Bronchial epithelial cell (primary cell): Measurements from ENCODE around the gene NDUFA5. TPM values are rescaled to one million over a fixed set of nuclear protein-coding genes. Genes with fewer than 3 reads are reported as not detected.

ENCODE experiments used
- DNase-seq: peaks from one replicate; pipeline ENCODE4 v3.0.0-alpha.2; 2010; ENCODE audit warnings: low read depth
- FAIRE-seq: peaks from 2 replicates; lab custom pipeline; 2011; peaks lifted over from hg19 to GRCh38; lab: Jason Lieb, UNC
- H3K27me3 ChIP-seq: 2 replicates; pipeline ENCODE4 v1.5.1; 2011; ENCODE audit warnings: low read length; ENCODE audit not compliant: control insufficient read depth, insufficient read depth
- H3K36me3 ChIP-seq: 2 replicates; pipeline ENCODE4 v1.5.1; 2011; ENCODE audit warnings: low read length; ENCODE audit not compliant: control insufficient read depth, insufficient read depth
- H3K4me3 ChIP-seq: 2 replicates; pipeline ENCODE4 v1.5.1; 2011; ENCODE audit warnings: mild to moderate bottlenecking, low read depth, low read length, control low read depth
- total RNA-seq: library from RNA; depleted of rRNA; stranded (reverse); fragments of >200 nt; gene quantifications from 2 replicates; pipeline ENCODE4 v1.2.1, GENCODE V29; 2014
- TF ChIP-seq, protein P1 (sequence below): IDR thresholded peaks from 2 replicates; pipeline ENCODE4 v1.5.1; 2011; ENCODE audit warnings: mild to moderate bottlenecking, moderate library complexity, low read length, control low read depth, inconsistent platforms; ENCODE audit not compliant: insufficient read depth, severe bottlenecking

Gene NDUFA5
- total RNA-seq, 1 donor from 2014 or later, result 27.9 TPM

DNA sequence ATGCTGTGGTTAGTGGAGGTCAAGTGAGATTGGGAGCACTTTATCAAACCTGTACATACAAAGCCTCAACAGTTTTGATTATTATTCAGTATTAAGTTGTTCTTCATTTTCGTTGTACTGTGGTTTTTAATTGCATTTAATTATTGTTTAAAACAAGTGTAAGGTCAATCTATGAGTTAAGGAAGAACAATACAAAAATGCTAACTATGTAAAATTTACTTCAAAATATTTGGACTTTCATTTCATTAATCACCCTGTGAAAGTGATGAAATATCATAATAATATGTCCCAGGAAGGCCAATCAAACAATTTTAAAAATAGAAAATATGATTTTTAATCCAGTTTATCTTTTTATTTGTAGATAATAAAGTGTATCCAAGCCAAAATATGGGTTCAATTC lies 13.6 kb upstream of the NDUFA5 start:
- Histone ChIP-seq H3K4me3 (no peak overlapping the region), H3K36me3 (no peaks in the 10 kb centered on the region), H3K27me3 (no peaks in the 10 kb centered on the region)
- FAIRE-seq, result no peak
- no peak for DNase-seq
- TF ChIP-seq, protein P1, sequence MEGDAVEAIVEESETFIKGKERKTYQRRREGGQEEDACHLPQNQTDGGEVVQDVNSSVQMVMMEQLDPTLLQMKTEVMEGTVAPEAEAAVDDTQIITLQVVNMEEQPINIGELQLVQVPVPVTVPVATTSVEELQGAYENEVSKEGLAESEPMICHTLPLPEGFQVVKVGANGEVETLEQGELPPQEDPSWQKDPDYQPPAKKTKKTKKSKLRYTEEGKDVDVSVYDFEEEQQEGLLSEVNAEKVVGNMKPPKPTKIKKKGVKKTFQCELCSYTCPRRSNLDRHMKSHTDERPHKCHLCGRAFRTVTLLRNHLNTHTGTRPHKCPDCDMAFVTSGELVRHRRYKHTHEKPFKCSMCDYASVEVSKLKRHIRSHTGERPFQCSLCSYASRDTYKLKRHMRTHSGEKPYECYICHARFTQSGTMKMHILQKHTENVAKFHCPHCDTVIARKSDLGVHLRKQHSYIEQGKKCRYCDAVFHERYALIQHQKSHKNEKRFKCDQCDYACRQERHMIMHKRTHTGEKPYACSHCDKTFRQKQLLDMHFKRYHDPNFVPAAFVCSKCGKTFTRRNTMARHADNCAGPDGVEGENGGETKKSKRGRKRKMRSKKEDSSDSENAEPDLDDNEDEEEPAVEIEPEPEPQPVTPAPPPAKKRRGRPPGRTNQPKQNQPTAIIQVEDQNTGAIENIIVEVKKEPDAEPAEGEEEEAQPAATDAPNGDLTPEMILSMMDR, result no peak

DNA sequence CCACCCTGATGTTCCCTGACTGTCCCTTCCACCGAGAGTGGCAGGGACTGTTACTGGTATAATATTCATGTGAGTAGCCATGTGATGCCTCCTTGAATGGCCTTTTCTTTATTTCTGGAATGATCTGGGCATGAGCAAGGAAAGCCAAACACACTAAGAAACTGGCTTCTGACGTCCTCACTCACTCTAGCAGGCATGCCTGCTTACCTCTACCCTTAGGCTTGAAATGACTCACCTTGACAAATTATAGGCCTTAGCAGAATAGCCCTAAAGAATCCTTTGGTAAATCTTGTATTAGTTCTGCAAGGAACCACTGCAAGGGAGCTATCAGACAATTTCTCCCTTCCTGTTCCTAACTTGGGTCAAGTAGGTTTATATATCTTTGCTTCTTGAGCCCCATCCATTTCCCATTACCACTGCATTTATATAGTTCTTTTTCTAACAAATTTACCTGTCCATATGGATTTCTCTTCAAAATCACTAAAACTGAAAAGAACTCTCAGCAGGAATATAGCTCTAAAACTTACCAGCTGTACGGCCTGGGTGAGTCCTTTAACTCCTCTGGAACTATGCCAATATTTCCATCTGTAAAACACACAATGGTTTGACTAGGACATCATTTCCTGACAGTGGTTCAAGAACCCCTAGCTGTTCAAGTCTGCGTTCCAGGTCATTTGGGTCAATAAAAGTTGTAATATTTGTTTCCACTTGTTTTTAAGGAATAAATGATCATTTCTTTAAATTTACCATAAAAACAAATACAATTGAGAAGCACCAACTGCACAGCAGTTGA lies 13.0 kb upstream of the NDUFA5 start:
- peak; percentile 52 for FAIRE-seq
- no peaks in the 10 kb centered on the region for H3K36me3 ChIP-seq
- H3K27me3 ChIP-seq, result no peaks in the 10 kb centered on the region
- peak; percentile 85 for DNase-seq
- TF ChIP-seq, protein P1, result no peak
- no peak overlapping the region for H3K4me3 ChIP-seq

DNA sequence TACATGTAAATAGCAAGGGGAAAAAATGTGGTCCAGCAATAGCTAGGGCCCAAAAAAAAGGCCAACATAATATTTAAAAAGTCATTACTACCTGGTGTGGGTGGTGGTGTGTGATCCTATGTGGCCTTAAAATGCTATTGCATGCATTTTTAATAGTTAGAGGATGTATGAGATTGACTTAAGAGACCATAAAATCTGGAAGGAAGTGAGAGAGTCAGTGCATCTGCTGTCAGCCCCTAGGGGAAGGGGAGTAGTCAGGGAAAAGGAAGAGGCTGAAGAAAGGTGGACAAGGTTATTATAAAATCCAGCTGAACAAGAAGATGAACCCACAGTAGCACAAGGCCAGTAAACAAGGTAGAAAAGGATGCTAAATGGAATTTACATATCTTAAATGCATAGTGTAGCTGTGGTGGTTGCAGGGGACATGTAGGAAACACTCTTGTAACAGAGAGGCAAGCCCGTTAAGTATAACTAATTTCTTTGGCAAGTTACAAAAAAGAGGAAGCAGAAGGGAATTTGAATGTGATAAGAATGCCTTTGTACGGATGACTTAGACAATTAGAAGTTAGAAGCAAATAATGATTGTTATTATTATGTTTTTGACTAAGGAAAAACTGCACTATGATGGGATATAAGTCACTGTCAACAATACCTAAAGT lies 11.9 kb upstream of the NDUFA5 start:
- TF ChIP-seq, protein P1, result no peak
- Histone ChIP-seq H3K4me3 (no peak overlapping the region), H3K36me3 (no peaks in the 10 kb centered on the region), H3K27me3 (no peaks in the 10 kb centered on the region)
- FAIRE-seq (no peak), DNase-seq (no peak)

DNA sequence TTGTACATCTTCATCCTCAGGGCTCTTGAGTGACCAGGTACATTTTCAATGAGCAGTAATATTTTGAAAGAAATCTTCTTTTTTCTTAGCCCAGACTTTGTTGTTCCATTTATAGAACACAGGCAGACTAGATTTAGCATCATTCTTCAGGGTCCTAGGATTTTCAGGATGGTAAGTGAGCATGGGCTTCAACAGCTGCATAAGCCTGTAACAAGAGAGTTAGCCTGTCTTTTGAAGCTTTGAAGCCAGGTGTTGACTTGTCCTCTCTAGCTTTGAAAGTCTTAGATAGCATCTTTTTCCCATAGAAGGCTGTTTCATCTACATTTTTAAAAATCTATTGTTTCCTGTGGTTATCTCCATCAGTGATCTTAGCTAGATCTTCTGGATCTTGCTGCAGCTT lies 4.5 kb upstream of the NDUFA5 start:
- Histone ChIP-seq H3K27me3 (no peaks in the 10 kb centered on the region), H3K4me3 (no peak overlapping the region), H3K36me3 (no peaks in the 10 kb centered on the region)
- no peak for FAIRE-seq
- TF ChIP-seq, protein P1, result no peak
- no peak for DNase-seq

DNA sequence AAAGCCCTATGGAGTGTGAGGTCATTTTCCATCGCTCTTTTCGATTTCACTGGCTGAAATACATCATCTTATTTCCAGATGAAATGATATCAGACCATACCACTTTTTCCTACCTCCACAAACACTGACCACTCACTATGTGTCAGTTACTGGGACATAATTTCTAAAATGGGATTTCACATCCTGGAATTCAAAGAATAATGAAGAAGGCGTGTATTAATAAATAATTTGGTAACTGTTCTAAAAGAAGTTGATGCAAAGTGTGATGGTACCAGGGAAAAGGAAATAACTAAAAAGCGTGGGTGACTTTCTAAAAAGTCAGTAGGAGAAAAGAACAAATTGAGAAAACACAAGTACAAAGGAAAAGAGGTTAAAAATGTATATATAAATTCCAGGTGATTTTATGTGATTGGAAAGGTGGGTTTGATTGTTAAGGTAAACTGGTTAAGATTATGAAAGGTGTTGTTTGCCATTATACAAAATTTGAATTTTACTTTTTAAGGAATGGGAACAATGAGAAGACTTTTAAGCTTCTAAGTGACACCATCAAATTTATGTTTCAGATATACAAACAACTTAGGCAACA lies 764 bp upstream of the NDUFA5 start:
- no peaks in the 10 kb centered on the region for H3K27me3 ChIP-seq
- H3K36me3 ChIP-seq, result no peaks in the 10 kb centered on the region
- H3K4me3 ChIP-seq, result peak overlapping the region; percentile 57
- FAIRE-seq (no peak), DNase-seq (no peak)
- TF ChIP-seq, protein P1, result no peak
